HG03442 (cell line): ENCODE measurements around the gene PYCR2.
A peak's percentile ranks its signal among the peaks of the same experiment; 100 is the strongest.
"Not testable (repeated sequence)": the region's sequence is repeated elsewhere in the genome, so short reads cannot be mapped to it uniquely, and the experiment has no call there.

Source experiments
- ATAC-seq: cut with Tn5 transposase; IDR thresholded peaks from one replicate; pipeline ENCODE4 v1.9.1; 2021; ENCODE audit warnings: mild to moderate bottlenecking, moderate library complexity; ENCODE audit not compliant: unreplicated experiment

The PYCR2 gene

DNA sequence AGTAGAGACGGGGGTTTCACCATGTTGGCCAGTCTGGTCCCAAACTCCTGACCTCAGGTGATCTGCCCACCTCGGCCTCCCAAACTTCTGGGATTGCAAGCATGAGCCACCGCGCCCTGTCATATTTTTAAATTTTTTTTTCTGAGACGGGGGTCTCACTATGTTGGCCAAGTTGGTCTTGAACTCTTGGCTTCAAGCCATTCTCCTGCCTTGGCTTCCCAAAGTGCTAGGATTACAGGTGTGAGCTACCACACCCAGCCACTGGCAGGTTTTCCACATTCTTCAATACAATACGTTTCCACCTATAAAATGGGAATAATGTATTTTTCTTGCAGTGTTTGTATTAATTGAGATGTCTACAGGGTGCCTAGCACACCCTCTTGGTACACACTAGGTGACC, 31.7 kb downstream of the PYCR2 start:
- ATAC-seq: no peak

DNA sequence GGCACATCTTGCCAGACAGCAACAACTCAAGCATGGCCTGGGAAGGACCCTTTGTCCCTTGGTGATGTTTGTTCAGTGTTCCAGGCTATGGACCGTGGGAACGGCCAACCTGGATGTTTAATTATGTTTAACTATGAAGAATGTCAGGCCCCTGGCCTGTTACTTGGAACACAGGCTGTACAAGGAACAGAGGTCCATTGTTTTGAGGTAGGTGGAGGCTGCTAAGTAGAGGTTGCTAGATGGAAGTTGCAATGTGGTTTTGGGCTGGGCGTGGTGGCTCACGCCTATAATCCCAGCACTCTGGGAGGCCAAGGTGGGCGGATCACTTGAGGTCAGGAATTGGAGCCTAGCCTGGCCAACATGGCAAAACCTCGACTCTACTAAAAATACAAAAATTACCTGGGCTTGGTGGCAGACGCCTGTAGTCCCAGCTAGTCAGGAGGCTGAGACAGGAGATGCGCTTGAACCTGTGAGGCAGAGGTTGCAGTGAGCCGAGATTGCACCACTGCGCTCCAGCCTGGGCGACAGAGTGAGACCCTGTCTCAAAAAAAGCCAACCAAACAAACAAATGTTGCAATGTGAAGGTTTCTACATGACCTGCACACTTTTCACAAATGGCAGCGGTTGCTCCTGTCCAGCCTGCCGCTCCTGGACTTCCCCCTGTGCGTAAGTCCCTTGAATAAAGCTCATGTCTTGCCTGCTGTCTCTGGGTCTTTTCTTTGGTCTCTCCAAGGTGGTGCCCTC, 32.6 kb downstream of the PYCR2 start:
- ATAC-seq: no peak

DNA sequence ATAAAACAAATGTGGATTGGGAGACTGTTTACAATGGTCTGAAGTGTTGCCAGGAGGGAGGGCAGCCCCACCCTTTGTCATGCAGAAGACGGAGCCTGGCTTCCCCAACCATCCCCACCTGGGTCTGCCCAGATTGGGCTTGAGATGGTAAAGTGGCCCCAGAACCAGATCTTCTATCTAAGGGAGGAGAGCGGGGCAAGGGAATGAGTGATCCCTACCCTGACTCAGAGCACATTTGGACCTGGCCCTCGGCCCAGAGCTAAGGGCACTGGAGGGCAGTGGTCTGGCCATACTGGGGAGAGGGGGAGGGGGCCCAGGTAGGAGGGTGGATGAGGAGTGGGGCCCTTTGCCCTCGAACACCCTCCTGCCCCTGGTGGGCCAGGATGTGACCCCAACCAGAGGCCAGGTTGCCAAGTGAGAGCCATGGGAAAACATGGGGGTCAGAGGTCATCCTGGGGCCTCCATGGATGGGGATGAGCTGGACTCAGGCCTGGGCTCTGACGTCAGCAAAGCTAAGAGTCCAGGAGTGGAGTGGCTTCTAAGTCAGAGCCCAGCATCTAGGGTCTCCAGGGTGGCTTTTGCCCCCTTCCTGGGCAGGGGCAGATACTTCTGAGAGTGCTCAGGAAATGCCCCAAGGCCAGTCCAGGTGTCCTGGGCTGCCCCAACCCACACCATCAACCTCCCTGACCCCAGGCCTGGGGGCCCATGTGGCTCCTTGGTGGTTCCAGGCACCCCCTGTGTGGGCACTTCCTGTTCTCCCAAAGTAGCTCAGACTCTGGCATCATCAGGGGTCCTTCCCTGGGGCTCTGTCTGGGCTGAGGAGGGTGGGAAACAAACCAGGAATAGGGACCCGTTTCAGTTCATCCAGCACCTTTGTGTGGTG, 33.5 kb downstream of the PYCR2 start:
- ATAC-seq: no peak

DNA sequence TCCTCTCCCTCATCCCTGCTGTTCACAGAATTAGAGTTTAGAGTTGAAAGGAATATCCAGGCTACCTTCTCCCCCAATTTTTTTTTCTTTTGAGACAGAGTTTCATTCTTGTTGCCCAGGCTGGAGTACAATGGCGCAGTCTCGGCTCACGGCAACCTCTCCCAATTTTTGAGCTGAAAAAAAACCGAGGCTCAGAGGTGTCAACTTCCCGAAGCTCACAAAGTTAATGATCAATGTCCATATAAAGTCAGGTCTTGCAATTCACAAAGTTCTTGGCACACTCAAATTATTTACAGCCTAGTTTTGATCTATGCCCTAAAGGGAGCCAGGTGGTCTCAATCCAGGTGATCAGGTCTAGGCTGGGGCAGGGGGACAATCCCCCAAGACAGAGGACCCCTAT, 34.3 kb downstream of the PYCR2 start:
- no peak for ATAC-seq

DNA sequence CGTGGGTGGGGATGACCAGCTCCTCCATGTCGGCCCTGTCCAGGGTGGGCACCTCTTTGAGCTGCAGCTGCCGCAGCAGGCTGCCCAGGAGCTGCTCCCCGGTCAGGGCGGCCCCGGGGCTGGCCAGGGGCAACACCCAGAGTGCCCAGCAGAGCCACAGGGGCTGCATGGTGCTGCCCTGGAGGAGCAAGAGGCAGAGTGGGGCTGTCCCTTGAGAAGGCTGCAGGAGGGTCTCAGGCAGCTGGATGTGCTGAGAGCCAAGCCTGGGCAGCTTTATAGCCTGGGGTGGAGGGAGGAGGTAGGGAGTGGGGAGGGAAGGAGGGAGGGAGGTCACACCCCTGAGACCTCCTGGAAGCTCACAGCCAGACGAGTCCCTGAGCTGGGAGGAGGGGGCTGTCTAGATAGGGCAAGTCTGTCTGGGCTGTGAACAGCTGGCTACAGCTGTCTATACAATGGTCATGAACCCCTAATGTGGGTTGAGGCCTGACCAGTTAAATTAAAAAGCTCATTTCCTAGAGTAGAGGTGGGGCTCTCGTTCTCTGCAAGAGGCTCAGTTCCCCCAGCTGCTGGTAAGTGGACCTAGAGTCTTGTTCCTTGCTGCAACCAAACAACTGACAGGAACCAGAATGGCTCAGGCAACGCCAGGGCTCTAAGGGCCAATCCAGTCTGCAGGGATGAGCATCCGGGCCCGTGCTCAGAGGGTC, 35.0 kb downstream of the PYCR2 start, which contains the start of gene LEFTY1:
TSS of gene LEFTY1 (minus strand) at position 249 of the 704 bp plus-strand sequence. CDS start at position 169, 80 bp downstream.
- ATAC-seq: no peak

DNA sequence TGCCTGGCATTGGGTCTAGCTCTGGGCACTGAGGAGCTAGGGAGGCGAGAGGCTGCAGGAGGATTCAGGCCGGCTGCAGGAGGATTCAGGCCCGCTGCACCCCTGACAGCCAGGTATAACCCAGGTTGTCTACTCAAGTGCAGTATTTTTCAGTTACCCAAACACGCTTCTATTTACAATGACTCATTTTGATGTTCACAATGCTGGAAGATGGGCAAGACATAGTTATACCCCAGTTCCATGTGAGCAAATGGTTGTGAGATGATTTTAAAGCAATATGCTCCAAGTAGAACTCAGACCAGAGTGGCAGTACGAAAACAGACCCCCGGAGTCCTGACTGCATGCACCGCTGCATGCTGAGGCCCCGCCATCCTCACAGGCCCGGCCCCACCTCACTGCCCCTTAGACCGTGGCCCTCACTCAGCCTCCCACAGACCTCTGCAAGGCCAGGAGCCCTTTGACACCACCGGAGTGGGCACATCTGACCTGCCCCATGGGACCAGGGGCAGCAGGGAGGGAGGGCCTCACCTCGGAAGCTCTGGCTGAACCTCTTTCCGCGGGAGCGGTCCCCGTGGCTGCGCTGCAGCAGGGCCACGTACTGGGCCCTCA, 35.7 kb downstream of the PYCR2 start:
- ATAC-seq: no peak

DNA sequence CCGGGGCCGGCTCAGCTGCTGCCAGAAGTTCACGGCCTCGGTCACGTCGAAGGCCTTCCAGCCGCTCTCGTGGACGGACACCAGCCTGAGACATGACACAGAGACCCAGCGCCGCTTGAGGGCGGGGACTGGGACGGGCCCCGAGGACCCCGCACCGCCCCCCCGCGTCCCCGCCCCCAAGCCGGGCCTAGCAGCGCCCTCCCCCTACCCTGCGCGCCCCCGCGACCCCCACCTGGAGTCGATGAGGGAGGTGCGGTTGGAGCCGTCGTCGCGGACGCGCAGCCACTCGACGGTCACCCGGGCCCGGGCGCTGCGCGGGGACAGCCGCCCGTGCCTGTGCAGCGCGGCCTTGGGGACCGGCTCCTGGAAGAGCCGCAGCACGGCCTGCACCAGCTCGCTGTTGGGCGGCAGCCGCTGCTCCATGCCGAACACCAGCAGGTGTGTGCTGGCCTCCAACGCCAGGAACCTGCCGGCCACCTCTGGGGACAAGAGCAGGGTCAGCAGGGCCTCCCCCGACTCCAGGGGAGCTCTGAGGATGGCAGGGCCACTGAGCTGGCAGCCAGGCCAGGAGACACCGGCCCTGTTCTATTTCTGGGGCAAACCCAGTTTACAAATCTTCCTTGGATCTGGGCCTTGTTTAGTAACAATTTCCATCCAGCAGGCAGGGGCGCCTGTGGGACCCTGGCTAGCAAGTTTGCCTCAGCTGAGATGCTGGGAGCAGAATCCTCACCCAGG, 36.3 kb downstream of the PYCR2 start:
- not testable (repeated sequence) for ATAC-seq

DNA sequence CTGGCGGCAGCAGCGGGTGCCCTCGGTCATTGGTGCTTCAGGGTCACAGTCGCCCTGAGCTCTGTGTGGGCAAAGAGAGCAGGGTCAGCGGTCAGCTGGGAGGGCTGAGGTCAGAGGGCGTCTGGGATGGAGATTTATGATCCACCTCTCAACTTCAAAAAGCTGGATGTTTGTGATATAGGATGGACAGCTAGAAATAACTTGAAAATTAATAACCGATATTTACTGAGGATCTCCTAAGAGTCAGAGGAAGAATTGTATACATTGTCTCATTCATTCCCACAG, 37.1 kb downstream of the PYCR2 start:
- ATAC-seq: no peak

DNA sequence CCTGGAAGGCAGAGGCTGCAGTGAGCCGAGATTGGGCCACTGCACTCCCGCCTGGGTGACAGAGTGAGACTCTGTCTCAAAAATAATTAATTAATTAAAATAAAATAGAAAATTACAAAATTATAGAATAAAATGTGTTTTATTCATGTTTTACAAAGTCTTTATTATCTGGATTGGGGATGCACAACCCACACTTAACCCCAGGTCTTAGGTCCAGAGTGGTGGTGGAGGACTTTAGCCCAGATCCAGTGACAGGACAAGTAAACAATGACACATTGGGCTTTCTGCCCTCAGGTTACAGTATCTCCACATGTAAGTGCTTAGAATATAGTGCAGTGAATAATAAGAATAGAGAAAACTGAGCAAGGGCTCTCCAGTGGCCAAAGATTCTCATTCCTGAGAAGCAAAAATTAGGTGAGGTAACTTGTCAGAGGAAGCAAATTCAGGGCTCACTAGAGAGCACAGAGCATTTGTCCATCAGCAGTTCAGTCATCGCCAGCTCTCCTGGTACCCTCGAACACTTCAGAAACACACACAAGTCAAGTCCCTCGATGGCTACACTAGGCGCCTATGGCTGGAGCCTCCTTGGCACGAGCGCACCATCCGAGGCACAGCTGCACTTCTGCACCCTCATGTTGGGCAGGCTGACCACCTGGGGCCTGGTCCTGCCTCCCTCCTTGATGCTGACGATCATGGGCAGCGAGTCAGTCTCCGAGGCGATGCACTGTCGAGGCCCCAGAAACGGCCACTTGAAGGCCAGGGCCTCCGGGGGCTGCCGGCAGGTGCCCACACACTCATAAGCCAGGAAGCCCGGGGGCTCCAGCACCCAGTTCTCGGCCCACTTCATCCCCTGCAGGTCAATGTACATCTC, 37.7 kb downstream of the PYCR2 start:
- ATAC-seq: no peak

DNA sequence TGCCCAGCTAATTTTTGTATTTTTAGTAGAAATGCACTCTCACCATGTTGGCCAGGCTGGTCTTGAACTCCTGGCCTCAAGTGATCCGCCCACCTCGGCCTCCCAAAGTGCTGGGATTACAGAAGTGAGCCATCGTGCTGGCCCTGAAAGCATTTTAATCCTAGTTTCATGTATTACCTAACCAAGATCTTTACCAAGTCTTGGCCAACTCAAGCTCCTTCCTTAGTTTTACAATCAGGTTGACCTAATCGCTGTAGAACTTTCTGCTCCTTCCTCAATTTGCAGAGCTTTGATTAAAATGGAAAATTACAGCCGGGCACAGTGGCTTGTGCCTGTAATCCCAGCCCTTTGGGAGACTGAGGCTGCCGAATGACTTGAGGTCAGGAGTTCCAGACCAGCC, 38.7 kb downstream of the PYCR2 start:
- ATAC-seq: no peak

DNA sequence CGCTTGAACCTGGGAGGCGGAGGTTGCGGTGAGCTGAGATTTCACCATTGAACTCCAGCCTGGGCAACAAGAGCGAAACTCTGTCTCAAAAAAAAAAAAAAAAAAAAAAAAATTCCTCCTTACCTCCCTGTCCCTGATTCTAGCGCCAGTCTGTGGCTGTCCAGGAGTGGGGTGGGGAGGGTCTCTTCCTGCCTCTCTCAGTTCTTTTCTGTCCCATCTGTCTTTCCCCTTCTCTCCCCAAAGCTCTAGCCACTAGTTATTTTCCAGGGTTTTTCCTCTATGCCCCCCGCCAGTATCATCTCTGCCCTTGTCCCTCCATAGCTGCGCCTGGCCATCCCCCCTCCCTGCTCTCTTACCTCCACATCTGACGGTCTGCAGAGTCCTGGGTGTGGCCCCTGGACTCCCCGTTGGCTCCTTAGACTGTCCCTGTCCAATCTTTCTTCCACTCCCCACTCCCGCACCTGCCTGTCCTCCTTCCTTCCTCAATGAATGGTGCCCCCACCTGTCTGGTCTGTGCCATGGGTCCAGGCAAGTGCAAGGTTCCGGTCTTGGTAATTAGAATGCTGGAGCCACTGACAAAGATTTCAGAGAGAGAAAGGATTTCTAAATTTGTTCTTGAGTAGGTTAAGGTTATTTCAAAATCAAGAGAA, 40.3 kb downstream of the PYCR2 start:
- no peak for ATAC-seq

DNA sequence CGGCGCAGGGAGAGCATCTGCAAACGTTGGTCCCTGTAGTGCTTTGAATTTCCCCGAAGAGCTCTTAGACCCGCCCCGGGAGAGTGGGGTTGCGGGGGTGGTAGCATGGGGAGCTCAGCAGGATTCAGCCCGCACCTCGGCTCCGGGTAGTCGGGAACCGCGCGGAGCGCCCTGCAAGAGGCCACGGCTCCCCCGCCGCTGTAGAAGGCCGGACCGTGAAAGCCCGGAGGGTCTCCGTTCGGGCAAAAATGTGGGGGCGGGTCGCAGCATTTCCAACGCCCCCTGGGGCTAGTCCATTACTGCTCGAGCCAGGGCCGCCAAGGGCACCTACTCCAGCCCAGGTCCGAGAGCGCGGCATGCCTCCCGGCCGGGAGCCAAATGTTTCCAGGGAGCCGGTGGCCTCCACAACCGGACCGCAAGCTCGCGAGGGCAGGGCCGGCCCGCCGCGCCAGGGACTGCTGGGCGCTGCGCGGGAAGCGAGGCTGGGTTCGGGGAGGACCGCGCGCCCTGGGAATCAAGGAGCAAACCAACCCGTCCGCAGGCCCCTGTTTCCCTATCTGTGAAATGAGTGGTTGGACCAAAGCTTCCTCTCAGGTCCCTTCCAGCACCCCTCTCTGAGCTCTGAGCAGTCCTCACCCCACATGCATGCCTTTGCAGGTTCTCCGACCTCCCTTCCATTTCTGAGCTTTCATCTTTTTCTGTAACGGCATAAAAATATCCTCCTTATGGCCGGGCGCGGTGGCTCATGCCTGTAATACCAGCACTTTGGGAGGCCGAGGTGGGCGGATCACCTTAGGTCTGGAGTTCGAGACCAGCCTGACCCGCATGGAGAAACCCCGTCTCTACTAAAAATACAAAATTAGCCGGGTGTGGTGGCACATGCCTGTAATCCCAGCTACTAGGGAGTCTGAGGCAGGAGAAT, 41.1 kb downstream of the PYCR2 start:
- ATAC-seq: peak; percentile 13

DNA sequence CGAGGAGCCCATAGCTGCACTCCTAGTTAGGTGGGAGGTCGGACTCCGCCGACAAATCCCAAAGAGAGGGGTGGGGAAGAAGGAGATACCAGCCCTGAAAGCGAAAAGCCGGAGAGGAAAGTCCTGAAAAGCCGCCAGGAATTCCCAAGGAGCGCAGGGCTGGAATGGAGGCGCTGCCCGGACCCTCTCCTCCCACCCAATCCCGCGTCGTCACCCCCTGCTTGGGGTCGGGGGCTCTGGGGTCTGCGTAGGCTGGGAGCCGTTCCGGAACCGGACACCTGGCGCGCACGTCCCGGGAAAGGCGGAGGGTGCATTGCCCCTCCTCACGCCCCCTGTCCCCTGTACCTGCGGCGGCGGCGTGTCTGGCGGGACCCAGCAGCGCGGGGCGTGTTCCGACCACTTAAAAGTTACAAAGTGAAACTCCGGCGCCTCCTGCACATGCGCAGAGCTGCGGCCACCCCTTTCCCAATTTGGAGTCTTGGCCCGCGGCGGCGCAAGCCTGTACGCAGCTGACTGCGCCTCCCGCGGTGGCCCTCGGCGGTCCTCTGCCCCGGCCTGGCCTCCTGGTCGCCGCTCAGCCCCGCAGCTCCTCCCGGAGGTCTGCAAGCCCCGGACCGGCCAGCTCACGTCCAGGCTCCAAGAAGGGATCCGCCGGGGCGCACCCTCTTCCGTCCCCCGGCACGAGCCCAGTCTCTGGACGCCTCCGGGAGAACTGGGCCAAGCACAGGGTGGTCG, 41.9 kb downstream of the PYCR2 start, which contains the start of gene TMEM63A:
TSS of gene TMEM63A (minus strand) at position 422 of the 735 bp plus-strand sequence. CDS start 4,800 bp downstream, outside the sequence.
- peak; percentile 66 for ATAC-seq

DNA sequence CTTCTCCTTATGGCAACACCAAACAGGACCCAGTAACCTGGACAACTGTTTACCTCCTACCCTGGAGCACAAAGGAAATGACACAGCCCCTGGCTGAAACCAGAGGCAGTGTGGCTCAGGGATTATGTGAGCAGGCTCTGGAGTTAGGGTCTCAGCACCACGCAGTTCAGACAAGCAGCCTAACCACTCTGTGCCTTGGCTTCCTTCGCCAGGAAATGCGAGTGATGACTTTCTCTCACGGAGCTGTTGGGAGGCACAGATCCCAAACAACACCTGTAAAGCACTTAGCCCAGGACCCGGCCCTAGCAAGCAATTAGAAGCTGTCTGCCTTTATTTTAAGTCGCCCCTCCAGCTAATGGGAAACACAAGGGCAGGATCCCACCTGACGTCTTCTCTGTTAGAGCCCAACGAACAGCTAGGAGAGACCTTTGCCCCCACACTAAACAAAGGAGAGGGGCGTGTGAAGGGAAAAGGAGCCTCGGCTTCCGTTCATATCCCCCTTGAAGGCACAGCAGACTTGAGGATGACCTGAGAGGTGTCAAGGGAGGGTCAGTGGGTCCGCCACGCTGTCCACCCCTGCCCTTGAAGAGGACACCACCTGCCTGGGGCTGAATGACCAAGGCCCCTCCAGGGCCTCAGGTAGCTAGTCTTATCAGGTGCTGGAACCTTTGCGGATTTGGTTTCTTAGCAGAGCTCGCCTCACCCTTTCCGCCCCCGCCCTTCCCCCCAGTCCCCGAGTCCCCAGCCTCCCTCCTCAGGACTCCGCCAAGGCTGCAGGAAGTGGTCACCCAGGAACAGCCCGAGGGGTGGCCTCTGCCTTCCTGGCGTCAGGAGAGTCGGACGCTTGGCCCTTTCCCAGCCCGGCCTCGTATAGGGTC, 42.7 kb downstream of the PYCR2 start:
- peak; percentile 2 for ATAC-seq

DNA sequence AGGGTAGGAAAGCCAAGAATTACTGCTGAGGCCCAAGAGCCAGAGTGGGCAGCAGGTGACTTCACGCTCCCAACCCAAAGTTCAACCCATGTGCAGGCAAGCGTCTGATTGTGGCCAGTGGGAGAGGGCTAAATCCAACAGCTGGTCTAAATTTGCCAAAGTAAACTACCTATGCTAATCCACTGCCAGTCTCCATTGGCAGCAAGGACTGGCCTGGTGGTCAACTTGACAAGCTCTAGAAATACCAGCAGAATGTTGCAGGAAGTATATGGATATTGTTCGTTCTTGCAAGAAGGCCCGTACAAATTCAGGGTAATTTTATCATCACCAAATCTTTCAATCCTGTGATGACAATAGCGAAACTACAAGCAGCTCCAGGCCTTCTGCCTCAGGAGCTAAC, 43.4 kb downstream of the PYCR2 start:
- ATAC-seq: no peak

DNA sequence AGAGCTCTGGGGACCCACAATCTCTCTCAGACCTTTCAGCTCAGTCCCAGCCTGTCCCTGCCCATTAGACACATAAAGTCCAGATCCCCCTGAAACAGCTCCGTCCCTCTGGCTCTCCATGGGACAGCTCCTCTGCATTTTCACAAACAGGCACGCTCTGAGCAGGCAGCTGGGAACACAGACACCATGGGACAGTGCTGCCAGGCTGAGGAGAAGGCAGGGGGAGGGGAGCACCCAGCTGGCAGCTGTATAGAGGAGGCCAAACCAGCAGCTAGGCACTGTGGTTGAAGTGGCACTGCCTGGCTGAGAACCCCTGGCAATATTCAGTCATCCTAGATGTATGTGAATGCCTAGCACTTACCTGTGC, 43.8 kb downstream of the PYCR2 start:
- ATAC-seq: no peak
